Astrocyte (in vitro differentiated cells and primary cell): Measurements from ENCODE around the gene GPR39. TPM values are rescaled to one million over a fixed set of nuclear protein-coding genes. Genes with fewer than 3 reads are reported as not detected.

Source experiments
- DNase-seq: peaks from one replicate; pipeline ENCODE4 v3.0.0-alpha.2; 2010; ENCODE audit warnings: low read depth
- FAIRE-seq: peaks from 2 replicates; lab custom pipeline; 2011; peaks lifted over from hg19 to GRCh38; lab: Jason Lieb, UNC
- H2AFZ ChIP-seq: 2 replicates; pipeline ENCODE4 v1.6.0; 2012; ENCODE audit warnings: low read depth, low read length, inconsistent platforms
- H3K27ac ChIP-seq: 2 replicates; pipeline ENCODE4 v1.5.1; 2011; ENCODE audit warnings: low read depth, low read length, inconsistent platforms
- H3K27me3 ChIP-seq: 2 replicates; pipeline ENCODE4 v1.6.0; 2011; ENCODE audit warnings: low read length, inconsistent platforms; ENCODE audit not compliant: insufficient read depth
- H3K36me3 ChIP-seq: 2 replicates; pipeline ENCODE4 v1.5.1; 2011; ENCODE audit warnings: low read length, inconsistent platforms; ENCODE audit not compliant: insufficient read depth
- H3K4me1 ChIP-seq: 2 replicates; pipeline ENCODE4 v1.5.1; 2011; ENCODE audit warnings: low read length, inconsistent platforms; ENCODE audit not compliant: insufficient read depth
- H3K4me2 ChIP-seq: 2 replicates; pipeline ENCODE4 v1.6.0; 2012; ENCODE audit warnings: low read length, inconsistent platforms
- H3K4me3 ChIP-seq: 2 replicates; pipeline ENCODE4 v1.5.1; 2011; ENCODE audit warnings: low read depth, mild to moderate bottlenecking, low read length, inconsistent platforms; ENCODE audit not compliant: insufficient read depth
- H3K79me2 ChIP-seq: 2 replicates; pipeline ENCODE4 v1.6.0; 2012; ENCODE audit warnings: mild to moderate bottlenecking, low read length, inconsistent platforms; ENCODE audit not compliant: insufficient read depth
- H3K9ac ChIP-seq: 2 replicates; pipeline ENCODE4 v1.6.0; 2012; ENCODE audit warnings: mild to moderate bottlenecking, low read length, inconsistent platforms
- H3K9me3 ChIP-seq: 2 replicates; pipeline ENCODE4 v1.5.1; 2012; ENCODE audit warnings: low read depth, mild to moderate bottlenecking, low read length, inconsistent platforms; ENCODE audit not compliant: insufficient read depth
- H4K20me1 ChIP-seq: 2 replicates; pipeline ENCODE4 v1.6.0; 2012; ENCODE audit warnings: low read length, inconsistent platforms; ENCODE audit not compliant: insufficient read depth
- H3K27ac Mint-ChIP-seq: one replicate; pipeline ENCODE4 v1.8.0; 2021; ENCODE audit warnings: mild to moderate bottlenecking, mixed read lengths; ENCODE audit not compliant: unreplicated experiment
- H3K27me3 Mint-ChIP-seq: one replicate; pipeline ENCODE4 v1.8.0; 2021; ENCODE audit warnings: low read depth, mixed read lengths; ENCODE audit not compliant: unreplicated experiment
- H3K36me3 Mint-ChIP-seq: one replicate; pipeline ENCODE4 v1.8.0; 2021; ENCODE audit warnings: low read depth, mixed read lengths; ENCODE audit not compliant: unreplicated experiment
- H3K4me1 Mint-ChIP-seq: one replicate; pipeline ENCODE4 v1.8.0; 2021; ENCODE audit warnings: low read depth, mixed read lengths; ENCODE audit not compliant: unreplicated experiment
- H3K4me3 Mint-ChIP-seq: one replicate; pipeline ENCODE4 v1.8.0; 2021; ENCODE audit warnings: mild to moderate bottlenecking, moderate library complexity, mixed read lengths; ENCODE audit not compliant: unreplicated experiment
- H3K9me3 Mint-ChIP-seq: one replicate; pipeline ENCODE4 v1.8.0; 2021; ENCODE audit warnings: mild to moderate bottlenecking, mixed read lengths; ENCODE audit not compliant: unreplicated experiment
- CTCF ChIP-seq: IDR thresholded peaks from 2 replicates; pipeline ENCODE4 v1.5.1; 2011; ENCODE audit warnings: low read depth, mild to moderate bottlenecking, inconsistent platforms, low read length, moderate library complexity; ENCODE audit not compliant: insufficient read depth
- EZH2 ChIP-seq: IDR thresholded peaks from 2 replicates; pipeline ENCODE4 v1.6.1; 2012; ENCODE audit warnings: mild to moderate bottlenecking, low read length, inconsistent platforms; ENCODE audit not compliant: insufficient read depth
- total RNA-seq: library from RNA; stranded (reverse); gene quantifications from 2 replicates; pipeline ENCODE4 v1.2.1, GENCODE V29; 2021

GPR39 gene
- total RNA-seq, 1 donor from 2014 or later: 4.4 TPM

GRCh38 chr2:132373391-132374135, 43.0 kb upstream of the GPR39 start:
- TF ChIP-seq CTCF (no peak), EZH2 (no peak)
- Histone ChIP-seq H3K9ac (no peak overlapping the region), H3K4me1 (no peaks in the 10 kb centered on the region), H4K20me1 (no peaks in the 10 kb centered on the region), H3K79me2 (no peaks in the 10 kb centered on the region), H3K27ac (peak overlapping the region; percentile 37), H3K4me2 (no peak overlapping the region), H3K4me3 (no peak overlapping the region), H2AFZ (no peak overlapping the region), H3K9me3 (peaks cover 5% of the 10 kb centered on the region), H3K36me3 (no peaks in the 10 kb centered on the region), H3K27me3 (no peaks in the 10 kb centered on the region)
- Mint-ChIP-seq H3K9me3 (peaks cover 4% of the 10 kb centered on the region), H3K4me3 (no peak overlapping the region), H3K4me1 (peaks cover 5% of the 10 kb centered on the region), H3K27me3 (peaks cover 3% of the 10 kb centered on the region), H3K27ac (peak overlapping the region; percentile 62), H3K36me3 (peaks cover 1% of the 10 kb centered on the region)
- DNase-seq (peak; percentile 55), FAIRE-seq (no peak)

- peaks cover 4% of the 10 kb centered on the region for H3K9me3 Mint-ChIP-seq
- H3K27me3 Mint-ChIP-seq: peaks cover 3% of the 10 kb centered on the region
- H3K79me2 ChIP-seq: no peaks in the 10 kb centered on the region
- peaks cover 1% of the 10 kb centered on the region for H3K36me3 Mint-ChIP-seq
- H3K27ac Mint-ChIP-seq: peak overlapping the region; percentile 62
- no peak overlapping the region for H2AFZ ChIP-seq
- DNase-seq: no peak
- no peak overlapping the region for H3K9ac ChIP-seq
- H3K36me3 ChIP-seq: no peaks in the 10 kb centered on the region
- no peaks in the 10 kb centered on the region for H4K20me1 ChIP-seq
- no peaks in the 10 kb centered on the region for H3K4me1 ChIP-seq
- no peak overlapping the region for H3K4me3 ChIP-seq
- TF ChIP-seq EZH2: no peak
- no peaks in the 10 kb centered on the region for H3K27me3 ChIP-seq
- H3K9me3 ChIP-seq: peaks cover 5% of the 10 kb centered on the region
- no peak for FAIRE-seq
- peak overlapping the region; percentile 37 for H3K27ac ChIP-seq
- no peak overlapping the region for H3K4me3 Mint-ChIP-seq
- H3K4me2 ChIP-seq: no peak overlapping the region
- peaks cover 5% of the 10 kb centered on the region for H3K4me1 Mint-ChIP-seq
Measured at GRCh38 chr2:132374151-132374550, 42.5 kb upstream of the GPR39 start.

- Mint-ChIP-seq H3K4me1 (peaks cover 5% of the 10 kb centered on the region), H3K4me3 (no peak overlapping the region), H3K36me3 (peaks cover 1% of the 10 kb centered on the region), H3K9me3 (peaks cover 4% of the 10 kb centered on the region), H3K27me3 (peaks cover 3% of the 10 kb centered on the region), H3K27ac (no peak overlapping the region)
- Histone ChIP-seq H2AFZ (no peak overlapping the region), H3K27ac (peak overlapping the region; percentile 37), H3K4me1 (no peaks in the 10 kb centered on the region), H3K27me3 (no peaks in the 10 kb centered on the region), H3K4me2 (no peak overlapping the region), H4K20me1 (no peaks in the 10 kb centered on the region), H3K79me2 (no peaks in the 10 kb centered on the region), H3K36me3 (no peaks in the 10 kb centered on the region), H3K4me3 (no peak overlapping the region), H3K9me3 (peaks cover 5% of the 10 kb centered on the region), H3K9ac (no peak overlapping the region)
- TF ChIP-seq CTCF (no peak), EZH2 (no peak)
- DNase-seq (peak; percentile 75), FAIRE-seq (no peak)
Measured at GRCh38 chr2:132374551-132374950, 42.1 kb upstream of the GPR39 start.
